Raji (cell line): ENCODE results near the gene THAP11.

ENCODE experiments used
- POLR2A ChIP-seq: IDR thresholded peaks from 2 replicates; pipeline ENCODE4 v1.6.1; 2011; ENCODE audit warnings: low read depth, low read length, control low read depth; ENCODE audit not compliant: insufficient read depth

THAP11 gene

GRCh38 chr16:67883872-67884261 is 41.7 kb downstream of the THAP11 start:
- TF ChIP-seq POLR2A, result no peak

- no peak for TF ChIP-seq POLR2A
Observed at GRCh38 chr16:67884684-67885083, 42.6 kb downstream of the THAP11 start, which contains the start of gene NRN1L. NRN1L (plus strand) TSS chr16:67884885; CDS start chr16:67884904, 19 bp downstream.

DNA sequence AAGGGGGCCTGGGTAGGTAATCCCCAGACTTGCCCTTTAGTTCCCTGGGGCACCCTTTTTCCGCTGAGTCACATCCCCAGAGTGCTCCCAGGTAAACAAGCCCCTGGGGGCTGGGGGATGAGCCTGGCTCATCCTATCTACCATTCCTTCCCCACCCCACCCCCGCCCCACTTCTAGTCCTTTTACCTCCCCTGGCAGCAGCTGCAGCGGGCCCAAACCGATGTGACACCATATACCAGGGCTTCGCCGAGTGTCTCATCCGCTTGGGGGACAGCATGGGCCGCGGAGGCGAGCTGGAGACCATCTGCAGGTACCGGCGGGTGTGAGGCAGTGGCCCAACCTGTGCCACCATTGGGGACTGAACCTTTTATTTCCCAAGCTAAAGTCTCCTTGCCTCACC is 43.4 kb downstream of the THAP11 start:
- no peak for TF ChIP-seq POLR2A

DNA sequence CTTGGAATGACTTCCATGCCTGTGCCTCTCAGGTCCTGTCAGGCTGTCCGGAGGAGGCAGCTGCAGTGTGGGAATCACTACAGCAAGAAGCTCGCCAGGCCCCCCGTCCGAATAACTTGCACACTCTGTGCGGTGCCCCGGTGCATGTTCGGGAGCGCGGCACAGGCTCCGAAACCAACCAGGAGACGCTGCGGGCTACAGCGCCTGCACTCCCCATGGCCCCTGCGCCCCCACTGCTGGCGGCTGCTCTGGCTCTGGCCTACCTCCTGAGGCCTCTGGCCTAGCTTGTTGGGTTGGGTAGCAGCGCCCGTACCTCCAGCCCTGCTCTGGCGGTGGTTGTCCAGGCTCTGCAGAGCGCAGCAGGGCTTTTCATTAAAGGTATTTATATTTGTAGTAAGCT is 43.9 kb downstream of the THAP11 start:
- no peak for TF ChIP-seq POLR2A

DNA sequence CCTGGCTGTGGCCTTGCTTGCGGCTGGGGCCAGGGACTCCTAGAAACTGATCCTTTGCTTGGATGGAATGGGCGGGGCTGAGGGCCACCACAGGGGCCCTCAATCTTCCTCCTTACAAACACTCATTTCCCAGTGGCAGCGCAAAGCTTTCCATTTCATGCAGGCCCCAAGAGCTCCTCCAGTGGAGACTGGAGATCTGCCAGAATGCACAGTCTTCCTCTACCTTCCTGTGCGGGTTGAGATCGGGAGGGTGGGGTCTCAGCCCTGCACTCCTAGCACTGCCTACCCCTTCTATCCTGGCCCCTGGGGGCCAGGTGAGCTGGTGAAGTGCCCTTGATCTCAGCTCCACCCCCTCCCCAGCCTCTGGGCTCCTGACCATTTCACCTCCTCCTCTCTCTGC is 44.3 kb downstream of the THAP11 start:
- no peak for TF ChIP-seq POLR2A

GRCh38 chr16:67888331-67888730 is 46.2 kb downstream of the THAP11 start:
- no peak for TF ChIP-seq POLR2A

DNA sequence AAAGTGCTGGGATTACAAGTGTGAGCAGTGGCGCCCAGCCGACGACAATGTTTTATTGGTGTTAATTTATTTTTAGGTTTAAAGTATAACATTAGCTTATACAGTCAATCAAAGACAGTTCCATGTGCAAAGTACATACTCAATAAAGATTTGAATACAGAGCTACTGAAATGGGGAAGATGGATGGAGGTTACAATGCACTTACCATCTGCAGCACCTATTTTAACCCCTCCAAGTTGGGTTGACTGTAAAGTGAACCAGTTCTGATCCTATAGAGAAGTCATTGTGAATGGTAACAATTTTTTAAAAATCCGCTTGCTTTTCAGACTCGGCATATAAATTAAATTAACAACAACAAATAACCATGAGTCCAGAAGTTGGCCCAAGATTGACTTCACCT is 50.3 kb downstream of the THAP11 start:
- no peak for TF ChIP-seq POLR2A

GRCh38 chr16:67892899-67893742 is 51.0 kb downstream of the THAP11 start, which contains the start of gene PSKH1:
PSKH1 (plus strand) TSS chr16:67893254; CDS start chr16:67908750, 15,496 bp downstream.
- TF ChIP-seq POLR2A, result peak; percentile 65
